GM21737 (cell line): ENCODE data around the gene GPNMB.
"Not testable (repeated sequence)": the region's sequence is repeated elsewhere in the genome, so short reads cannot be mapped to it uniquely, and the experiment has no call there.

ENCODE experiments used
- ATAC-seq: cut with Tn5 transposase; IDR thresholded peaks from one replicate; pipeline ENCODE4 v1.9.1; 2021; ENCODE audit warnings: mild to moderate bottlenecking, moderate library complexity; ENCODE audit not compliant: unreplicated experiment

The GPNMB gene

GRCh38 chr7:23246555-23246954, at the start of gene GPNMB:
GPNMB (plus strand) TSS chr7:23246775; CDS start chr7:23246858, 83 bp downstream.
- ATAC-seq, result no peak

GRCh38 chr7:23197745-23198144, 48.8 kb upstream of the GPNMB start:
- not testable (repeated sequence) for ATAC-seq

- ATAC-seq, result no peak
These were observed 46.2 kb upstream of the GPNMB start for GRCh38 chr7:23200331-23200730.

- ATAC-seq, result no peak
These were observed 42.3 kb upstream of the GPNMB start for GRCh38 chr7:23204241-23204640.

GRCh38 chr7:23205577-23205908, 41.0 kb upstream of the GPNMB start:
- no peak for ATAC-seq

- ATAC-seq, result no peak
These were observed 40.4 kb upstream of the GPNMB start for GRCh38 chr7:23205909-23206767.

GRCh38 chr7:23207021-23207420, 39.6 kb upstream of the GPNMB start:
- no peak for ATAC-seq

GRCh38 chr7:23207884-23208283, 38.7 kb upstream of the GPNMB start:
- ATAC-seq, result no peak

GRCh38 chr7:23208316-23208715, 38.3 kb upstream of the GPNMB start:
- no peak for ATAC-seq

- ATAC-seq, result no peak
These were observed 36.1 kb upstream of the GPNMB start for GRCh38 chr7:23210506-23210905.

GRCh38 chr7:23211589-23211988, 35.0 kb upstream of the GPNMB start:
- no peak for ATAC-seq

- no peak for ATAC-seq
These were observed 34.2 kb upstream of the GPNMB start for GRCh38 chr7:23212395-23212794.

- ATAC-seq, result no peak
These were observed 33.7 kb upstream of the GPNMB start for GRCh38 chr7:23212841-23213240.

- ATAC-seq, result no peak
These were observed 32.8 kb upstream of the GPNMB start for GRCh38 chr7:23213755-23214154.

- no peak for ATAC-seq
These were observed 32.2 kb upstream of the GPNMB start for GRCh38 chr7:23214423-23214822.

- no peak for ATAC-seq
These were observed 31.6 kb upstream of the GPNMB start for GRCh38 chr7:23214938-23215337.

- no peak for ATAC-seq
These were observed 30.6 kb upstream of the GPNMB start for GRCh38 chr7:23216021-23216420.

- ATAC-seq, result no peak
These were observed 28.4 kb upstream of the GPNMB start for GRCh38 chr7:23218196-23218595.

GRCh38 chr7:23220690-23221305, 25.8 kb upstream of the GPNMB start:
- no peak for ATAC-seq

GRCh38 chr7:23222439-23223030, 24.0 kb upstream of the GPNMB start:
- ATAC-seq, result no peak

- ATAC-seq, result not testable (repeated sequence)
These were observed 22.2 kb upstream of the GPNMB start for GRCh38 chr7:23224364-23224763.

GRCh38 chr7:23226844-23227450, 19.6 kb upstream of the GPNMB start:
- ATAC-seq, result no peak
